Gastrocnemius medialis (tissue), 4 donors: ENCODE measurements around the gene ADAMTSL1. TPM values are rescaled to one million over a fixed set of nuclear protein-coding genes. Genes with fewer than 3 reads are reported as not detected.
A peak's percentile ranks its signal among the peaks of the same experiment; 100 is the strongest.

ENCODE experiments used
- ATAC-seq, 2 donors: fragments of 150-250 bp; one replicate each; pipeline ENCODE4 v1.9.1; 2016
- DNase-seq, 2 donors: peaks; one replicate each; pipeline ENCODE4 v3.0.0-alpha.2; 2019
- H3K27ac ChIP-seq, 4 donors: fragments of 200-600 bp; sonication (generic); 1 replicate in 1 of 4; 2 replicates in 3 of 4; pipeline ENCODE4 v1.5.1; 2016 to 2018; ENCODE audit warnings: mild to moderate bottlenecking in 2 of 4, moderate library complexity in 1 of 4
- H3K27me3 ChIP-seq, 3 donors: fragments of 200-600 bp; sonication (generic) in 2 of 3; 1 replicate in 1 of 3; 2 replicates in 2 of 3; pipeline versions ENCODE4 v1.5.1 to v1.6.0; 2016 to 2019; ENCODE audit warnings: mild to moderate bottlenecking in 1 of 3, moderate library complexity in 1 of 3
- H3K36me3 ChIP-seq, 2 donors: fragments of 200-600 bp; sonication (generic) in 1 of 2; one replicate each; pipeline ENCODE4 v1.5.1; 2017 to 2018
- H3K4me1 ChIP-seq, 2 donors: fragments of 200-600 bp; sonication (generic) in 1 of 2; one replicate each; pipeline ENCODE4 v1.5.1; 2016 to 2017; ENCODE audit warnings: mild to moderate bottlenecking in 2 of 2
- H3K4me3 ChIP-seq, 4 donors: fragments of 200-600 bp; sonication (generic) in 3 of 4; 1 replicate in 1 of 4; 2 replicates in 3 of 4; pipeline ENCODE4 v1.5.1; 2016 to 2019; ENCODE audit warnings: mild to moderate bottlenecking in 2 of 4
- H3K9me3 ChIP-seq, 3 donors: fragments of 200-600 bp; sonication (generic) in 2 of 3; 1 replicate in 1 of 3; 2 replicates in 2 of 3; pipeline ENCODE4 v1.5.1; 2016 to 2019
- POLR2A ChIP-seq, 2 donors: fragments of 450-650 bp; IDR thresholded peaks; one replicate each; pipeline ENCODE4 v1.6.1; 2017; ENCODE audit warnings: antibody characterized with exemption in 2 of 2, mild to moderate bottlenecking in 2 of 2, moderate library complexity in 2 of 2
- in situ Hi-C, 4 donors: fragments of 200-750 bp; cut with MboI; loops; one replicate each; pipeline versions ENCODE4 v1.15.0 to v1.8.0; 2017; ENCODE audit warnings: low sequenced_read_pairs in 4 of 4
- intact Hi-C: fragments of 100-400 bp; cut with DNase I; formaldehyde crosslinking; loops from one replicate; pipeline ENCODE4 v1.15.1; 2023; ENCODE audit warnings: low total_unique reads
- total RNA-seq, 4 donors: library from RNA; depleted of rRNA; stranded (reverse); fragments of >200 nt; gene quantifications; one replicate each; pipeline versions ENCODE4 v1.1.0 to v1.2.3, GENCODE V29; 2016
- TF ChIP-seq, protein P1 (sequence below), 5 experiments: fragments of 450-650 bp in 3 of 5; fragments of 200-600 bp in 2 of 5; sonication (generic) in 2 of 5; IDR thresholded peaks in 4 of 5; conservative IDR thresholded peaks in 1 of 5; 1 replicate in 4 of 5; 2 replicates in 1 of 5; pipeline ENCODE4 v1.5.1; 2016 to 2019; ENCODE audit warnings: antibody characterized with exemption in 5 of 5, mild to moderate bottlenecking in 3 of 5, moderate library complexity in 3 of 5

The ADAMTSL1 gene, protein sequence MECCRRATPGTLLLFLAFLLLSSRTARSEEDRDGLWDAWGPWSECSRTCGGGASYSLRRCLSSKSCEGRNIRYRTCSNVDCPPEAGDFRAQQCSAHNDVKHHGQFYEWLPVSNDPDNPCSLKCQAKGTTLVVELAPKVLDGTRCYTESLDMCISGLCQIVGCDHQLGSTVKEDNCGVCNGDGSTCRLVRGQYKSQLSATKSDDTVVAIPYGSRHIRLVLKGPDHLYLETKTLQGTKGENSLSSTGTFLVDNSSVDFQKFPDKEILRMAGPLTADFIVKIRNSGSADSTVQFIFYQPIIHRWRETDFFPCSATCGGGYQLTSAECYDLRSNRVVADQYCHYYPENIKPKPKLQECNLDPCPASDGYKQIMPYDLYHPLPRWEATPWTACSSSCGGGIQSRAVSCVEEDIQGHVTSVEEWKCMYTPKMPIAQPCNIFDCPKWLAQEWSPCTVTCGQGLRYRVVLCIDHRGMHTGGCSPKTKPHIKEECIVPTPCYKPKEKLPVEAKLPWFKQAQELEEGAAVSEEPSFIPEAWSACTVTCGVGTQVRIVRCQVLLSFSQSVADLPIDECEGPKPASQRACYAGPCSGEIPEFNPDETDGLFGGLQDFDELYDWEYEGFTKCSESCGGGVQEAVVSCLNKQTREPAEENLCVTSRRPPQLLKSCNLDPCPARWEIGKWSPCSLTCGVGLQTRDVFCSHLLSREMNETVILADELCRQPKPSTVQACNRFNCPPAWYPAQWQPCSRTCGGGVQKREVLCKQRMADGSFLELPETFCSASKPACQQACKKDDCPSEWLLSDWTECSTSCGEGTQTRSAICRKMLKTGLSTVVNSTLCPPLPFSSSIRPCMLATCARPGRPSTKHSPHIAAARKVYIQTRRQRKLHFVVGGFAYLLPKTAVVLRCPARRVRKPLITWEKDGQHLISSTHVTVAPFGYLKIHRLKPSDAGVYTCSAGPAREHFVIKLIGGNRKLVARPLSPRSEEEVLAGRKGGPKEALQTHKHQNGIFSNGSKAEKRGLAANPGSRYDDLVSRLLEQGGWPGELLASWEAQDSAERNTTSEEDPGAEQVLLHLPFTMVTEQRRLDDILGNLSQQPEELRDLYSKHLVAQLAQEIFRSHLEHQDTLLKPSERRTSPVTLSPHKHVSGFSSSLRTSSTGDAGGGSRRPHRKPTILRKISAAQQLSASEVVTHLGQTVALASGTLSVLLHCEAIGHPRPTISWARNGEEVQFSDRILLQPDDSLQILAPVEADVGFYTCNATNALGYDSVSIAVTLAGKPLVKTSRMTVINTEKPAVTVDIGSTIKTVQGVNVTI (N-terminal part only)
- total RNA-seq = under 1 TPM; 0.05 to 0.58 (median 0.28) TPM

DNA sequence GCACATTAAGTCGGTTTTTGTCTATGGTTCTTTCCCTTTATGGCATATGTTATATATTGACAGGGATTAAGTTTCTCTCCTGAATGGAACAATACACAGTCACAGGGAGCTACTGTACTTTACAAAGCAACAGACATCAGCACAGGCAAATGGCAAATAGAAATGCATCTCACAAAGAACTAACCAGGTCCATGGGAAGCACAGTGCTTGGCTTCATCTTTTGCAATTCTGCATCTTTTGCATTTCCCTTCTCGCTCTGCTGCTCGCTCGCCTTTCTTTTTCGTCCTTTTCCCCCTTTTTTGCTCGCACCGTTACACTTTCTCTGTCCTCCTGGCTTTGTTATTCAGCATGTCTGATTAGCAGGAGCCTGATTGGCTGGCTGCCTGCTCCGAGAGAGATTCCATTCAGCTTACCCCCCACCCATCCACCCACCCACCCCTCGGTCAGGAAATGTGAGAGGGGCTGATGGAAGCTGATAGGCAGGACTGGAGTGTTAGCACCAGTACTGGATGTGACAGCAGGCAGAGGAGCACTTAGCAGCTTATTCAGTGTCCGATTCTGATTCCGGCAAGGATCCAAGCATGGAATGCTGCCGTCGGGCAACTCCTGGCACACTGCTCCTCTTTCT, at the start of gene ADAMTSL1:
ADAMTSL1 (plus strand) TSS at position 502 of the 628 bp plus-strand sequence; CDS start at position 582, 80 bp downstream.
- peak within 1 kb of the TSS in 2 of 4 donors; percentile 24 to 25 for H3K4me3 ChIP-seq
- H3K27ac ChIP-seq = no peak within 1 kb of the TSS
- peaks cover 0 to 7% of the 10 kb centered on the region in 2 donors for H3K4me1 ChIP-seq
- no peak for ATAC-seq
- in situ Hi-C loops = no loop called here
- no peaks in the 10 kb centered on the region for H3K9me3 ChIP-seq
- no peaks in the 10 kb centered on the region for H3K36me3 ChIP-seq
- no peaks in the 10 kb centered on the region for H3K27me3 ChIP-seq
- intact Hi-C loops = no loop called here
- no peak for DNase-seq
- TF ChIP-seq, protein P1, sequence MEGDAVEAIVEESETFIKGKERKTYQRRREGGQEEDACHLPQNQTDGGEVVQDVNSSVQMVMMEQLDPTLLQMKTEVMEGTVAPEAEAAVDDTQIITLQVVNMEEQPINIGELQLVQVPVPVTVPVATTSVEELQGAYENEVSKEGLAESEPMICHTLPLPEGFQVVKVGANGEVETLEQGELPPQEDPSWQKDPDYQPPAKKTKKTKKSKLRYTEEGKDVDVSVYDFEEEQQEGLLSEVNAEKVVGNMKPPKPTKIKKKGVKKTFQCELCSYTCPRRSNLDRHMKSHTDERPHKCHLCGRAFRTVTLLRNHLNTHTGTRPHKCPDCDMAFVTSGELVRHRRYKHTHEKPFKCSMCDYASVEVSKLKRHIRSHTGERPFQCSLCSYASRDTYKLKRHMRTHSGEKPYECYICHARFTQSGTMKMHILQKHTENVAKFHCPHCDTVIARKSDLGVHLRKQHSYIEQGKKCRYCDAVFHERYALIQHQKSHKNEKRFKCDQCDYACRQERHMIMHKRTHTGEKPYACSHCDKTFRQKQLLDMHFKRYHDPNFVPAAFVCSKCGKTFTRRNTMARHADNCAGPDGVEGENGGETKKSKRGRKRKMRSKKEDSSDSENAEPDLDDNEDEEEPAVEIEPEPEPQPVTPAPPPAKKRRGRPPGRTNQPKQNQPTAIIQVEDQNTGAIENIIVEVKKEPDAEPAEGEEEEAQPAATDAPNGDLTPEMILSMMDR (IDR thresholded peaks at IDR 0.05 in 4 of 5, conservative IDR thresholded peaks at IDR 0.05 in 1 of 5) = no peak
- no peak for TF ChIP-seq POLR2A (IDR thresholded peaks at IDR 0.05)

DNA sequence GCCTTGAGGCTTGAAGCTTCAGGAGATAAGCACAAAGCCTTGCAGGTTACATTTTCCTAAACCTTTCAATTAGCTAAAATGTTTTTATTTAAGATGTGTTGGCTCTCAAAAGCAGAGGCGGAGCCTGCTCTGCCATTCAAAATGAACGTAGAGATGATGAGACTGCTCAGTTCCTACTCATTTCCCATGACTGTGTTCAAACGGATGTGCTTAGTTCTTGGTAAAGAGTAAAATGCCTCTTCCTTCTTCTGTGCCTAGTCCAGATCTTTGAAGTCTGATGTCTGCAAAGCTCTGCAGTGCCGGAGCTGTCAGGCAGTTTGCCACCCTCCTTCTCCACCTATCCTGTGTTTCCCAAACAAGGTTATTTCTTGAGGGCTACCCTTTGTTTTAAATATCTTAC, 46.3 kb upstream of the ADAMTSL1 start:
- Histone ChIP-seq H3K27me3 (no peaks in the 10 kb centered on the region), H3K4me1 (no peaks in the 10 kb centered on the region), H3K36me3 (no peaks in the 10 kb centered on the region), H3K4me3 (no peak overlapping the region), H3K27ac (no peak overlapping the region), H3K9me3 (no peaks in the 10 kb centered on the region)
- DNase-seq (no peak), ATAC-seq (no peak)
- in situ Hi-C loops = loop anchor here in 2 of 4 donors (25.0 kb wide), 2 partner anchors 165 to 585 kb away; no protein-coding TSS in a partner anchor
- TF ChIP-seq, protein P1 (IDR thresholded peaks at IDR 0.05 in 4 of 5, conservative IDR thresholded peaks at IDR 0.05 in 1 of 5) = no peak
- no peak for TF ChIP-seq POLR2A (IDR thresholded peaks at IDR 0.05)
- intact Hi-C loops = no loop called here

DNA sequence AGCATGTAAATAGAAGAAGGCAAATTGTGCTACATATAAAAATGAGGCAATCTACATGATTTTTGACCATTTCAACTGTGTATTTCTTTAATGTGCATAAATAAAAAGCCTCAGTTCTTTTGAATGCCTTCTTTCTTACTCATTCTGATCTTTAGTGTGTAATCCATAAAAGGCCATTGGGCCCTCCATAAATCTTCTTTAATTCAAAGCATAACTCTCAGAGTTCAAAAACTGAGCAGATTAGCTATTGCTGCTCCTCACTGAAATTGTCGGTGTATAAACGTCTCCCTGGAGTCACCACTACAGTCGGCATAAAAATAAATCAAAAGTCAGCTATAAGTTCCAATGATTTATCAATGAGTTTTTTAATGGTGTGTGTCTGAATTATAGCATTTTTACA, 45.3 kb upstream of the ADAMTSL1 start:
- Histone ChIP-seq H3K9me3 (no peaks in the 10 kb centered on the region), H3K27me3 (no peaks in the 10 kb centered on the region), H3K4me1 (no peaks in the 10 kb centered on the region), H3K27ac (no peak overlapping the region), H3K36me3 (no peaks in the 10 kb centered on the region), H3K4me3 (no peak overlapping the region)
- no peak for TF ChIP-seq POLR2A (IDR thresholded peaks at IDR 0.05)
- TF ChIP-seq, protein P1 (IDR thresholded peaks at IDR 0.05 in 4 of 5, conservative IDR thresholded peaks at IDR 0.05 in 1 of 5) = no peak
- DNase-seq (no peak), ATAC-seq (no peak)
- intact Hi-C loops = no loop called here
- in situ Hi-C loops = loop anchor here in 2 of 4 donors (25.0 kb wide), 2 partner anchors 166 to 584 kb away; no protein-coding TSS in a partner anchor

GRCh38 chr9:18429070-18429469, 44.9 kb upstream of the ADAMTSL1 start:
- ATAC-seq (no peak), DNase-seq (no peak)
- no peak overlapping the region for H3K27ac ChIP-seq
- no peak for TF ChIP-seq POLR2A (IDR thresholded peaks at IDR 0.05)
- TF ChIP-seq, protein P1 (IDR thresholded peaks at IDR 0.05 in 4 of 5, conservative IDR thresholded peaks at IDR 0.05 in 1 of 5) = no peak
- intact Hi-C loops (no loop called here), in situ Hi-C loops (loop anchor here in 2 of 4 donors (25.0 kb wide), 2 partner anchors 167 to 583 kb away; no protein-coding TSS in a partner anchor)
- no peaks in the 10 kb centered on the region for H3K36me3 ChIP-seq
- H3K9me3 ChIP-seq = no peaks in the 10 kb centered on the region
- no peak overlapping the region for H3K4me3 ChIP-seq
- H3K4me1 ChIP-seq = no peaks in the 10 kb centered on the region
- H3K27me3 ChIP-seq = no peaks in the 10 kb centered on the region
